Measurements from ENCODE around the gene GNE.
"Not testable (repeated sequence)": the region's sequence is repeated elsewhere in the genome, so short reads cannot be mapped to it uniquely, and the experiment has no call there.

The GNE gene

DNA sequence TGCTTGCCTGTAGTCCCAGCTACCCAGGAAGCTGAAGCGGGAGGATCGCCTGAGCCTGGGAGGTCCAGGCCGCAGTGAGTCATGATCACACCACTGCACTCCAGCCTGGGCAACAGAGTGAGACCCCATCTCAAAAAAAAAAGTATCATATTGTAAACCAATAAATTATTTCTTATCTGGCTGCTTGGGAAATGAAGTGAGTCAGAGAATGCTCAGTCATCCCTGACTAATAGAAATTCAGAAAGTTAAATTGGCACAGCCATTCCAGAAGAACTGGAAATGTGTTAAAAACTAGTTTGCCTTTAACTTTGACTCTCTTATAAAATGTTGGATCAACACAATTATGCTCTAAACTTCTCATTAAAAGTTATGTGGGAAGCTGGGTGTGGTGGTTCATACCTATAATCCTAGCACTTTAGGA is 9.8 kb upstream of the GNE start:
- DNase-seq (ENCODE audit: low read depth) = no peak

DNA sequence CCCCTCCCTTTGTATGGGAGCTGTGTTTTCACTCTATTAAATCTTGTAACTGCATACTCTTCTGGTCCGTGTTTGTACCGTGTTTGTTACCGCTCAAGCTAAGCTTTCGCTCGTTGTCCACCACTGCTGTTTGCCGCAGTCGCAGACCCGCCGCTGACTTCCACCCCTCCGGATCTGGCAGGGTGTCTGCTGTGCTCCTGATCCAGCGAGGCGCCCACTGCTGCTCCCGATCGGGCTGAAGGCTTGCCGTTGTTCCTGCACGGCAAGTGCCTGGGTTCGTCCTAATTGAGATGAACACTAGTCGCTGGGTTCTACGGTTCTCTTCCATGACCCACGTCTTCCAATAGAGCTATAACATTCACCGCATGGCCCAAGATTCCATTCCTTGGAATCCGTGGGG is 6.6 kb upstream of the GNE start:
- DNase-seq (ENCODE audit: low read depth) = no peak

DNA sequence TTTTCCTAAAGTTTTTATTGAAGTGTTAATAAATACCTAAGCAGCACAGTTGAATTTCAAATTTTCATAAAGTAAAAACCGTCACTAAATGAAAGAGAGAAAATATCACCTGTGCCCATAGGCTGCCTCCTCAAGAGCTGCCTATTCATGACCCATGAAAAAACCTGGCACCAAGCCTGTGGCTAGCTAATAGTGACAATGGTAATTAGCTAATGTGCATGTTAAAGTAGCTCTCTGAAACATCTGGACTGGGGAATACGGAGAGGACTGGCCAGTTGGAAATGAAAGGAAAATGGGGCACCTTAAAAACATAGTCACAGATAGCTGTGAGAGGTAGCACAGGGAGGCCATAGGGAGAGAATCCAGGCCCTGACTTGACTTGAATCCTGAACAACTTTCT is 5.4 kb upstream of the GNE start:
- no peak for DNase-seq (ENCODE audit: low read depth)

DNA sequence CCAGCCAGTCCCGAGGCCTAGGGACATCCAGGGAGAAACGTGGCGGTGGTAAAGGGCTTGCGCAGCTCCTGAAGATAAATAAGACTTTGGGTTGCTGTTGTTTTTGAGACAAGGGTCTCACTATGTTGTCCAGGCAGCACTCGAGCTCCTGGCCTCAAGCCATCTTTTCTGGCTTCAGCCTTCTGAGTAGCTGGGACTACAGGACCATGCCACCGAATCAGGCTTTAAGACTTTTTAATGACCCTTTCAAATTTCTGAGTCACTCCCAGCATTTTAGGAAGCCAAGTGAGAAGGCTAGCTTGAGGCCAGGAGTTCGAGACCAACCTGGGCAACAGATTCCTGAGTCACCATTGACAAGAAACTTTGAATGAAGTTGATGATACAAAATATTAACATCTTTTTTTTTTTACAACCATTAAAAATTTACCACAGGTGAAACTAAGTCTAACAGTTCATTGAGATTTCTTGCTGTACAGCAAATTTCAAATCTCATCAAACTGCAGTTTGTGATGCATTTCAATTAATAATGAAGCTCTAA is 817 bp upstream of the GNE start:
- DNase-seq (ENCODE audit: low read depth) = no peak

DNA sequence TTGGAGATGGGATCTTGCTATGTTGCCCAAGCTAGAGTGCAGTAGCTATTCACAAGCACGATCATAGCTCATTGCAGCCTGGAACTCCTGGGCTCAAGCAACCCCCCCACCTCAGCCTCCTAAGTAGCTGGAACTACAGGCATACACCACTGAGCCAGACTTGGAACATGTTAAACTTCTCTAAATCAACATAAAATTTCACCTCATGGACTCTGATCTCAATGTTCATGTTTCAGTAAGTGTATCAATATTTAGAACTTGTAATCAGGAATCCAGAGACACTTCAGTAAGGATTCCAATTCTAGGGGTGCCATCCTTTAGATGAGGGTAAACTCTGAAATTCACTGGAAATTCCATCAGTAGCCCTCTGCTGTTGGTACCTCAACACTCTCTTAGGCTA is 6.8 kb downstream of the GNE start:
- DNase-seq (ENCODE audit: low read depth) = no peak

DNA sequence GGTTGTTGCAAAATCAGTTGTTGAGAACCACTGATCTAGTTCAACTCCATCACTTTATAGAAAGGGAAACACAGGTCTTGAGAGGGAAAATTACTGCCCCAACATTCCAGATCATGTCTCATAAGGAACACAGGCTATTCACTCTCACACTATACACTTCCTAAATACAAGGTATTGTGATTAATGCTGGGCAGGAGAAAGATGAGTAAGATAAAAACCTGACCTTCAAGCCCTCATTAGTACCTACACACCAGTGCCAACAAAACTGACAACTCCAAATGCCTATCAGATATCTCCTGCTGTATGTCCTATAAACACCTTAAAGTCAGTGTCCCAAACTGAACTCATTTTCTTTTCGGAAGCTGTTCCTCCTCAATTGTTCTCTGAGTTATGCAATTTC is 8.2 kb downstream of the GNE start:
- DNase-seq (ENCODE audit: low read depth) = no peak

DNA sequence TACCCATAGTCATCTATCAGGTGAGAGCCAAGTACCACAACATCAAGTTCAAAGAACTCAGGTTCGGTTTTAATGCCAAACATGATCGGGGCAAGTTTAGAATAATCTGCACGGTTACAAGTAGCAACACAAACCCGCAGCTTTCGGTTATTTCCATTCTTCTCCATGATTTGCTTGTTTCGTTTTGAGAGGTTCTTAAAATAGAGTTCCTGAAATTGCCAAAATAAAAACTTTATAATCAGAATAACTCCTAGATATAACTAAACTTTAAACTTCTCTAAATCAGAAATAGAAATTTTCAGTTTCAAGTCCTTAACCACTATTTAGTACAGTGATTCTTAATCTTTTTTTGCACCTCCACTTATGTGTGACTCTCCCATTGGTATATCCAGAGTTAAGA is 9.1 kb downstream of the GNE start:
- no peak for DNase-seq (ENCODE audit: low read depth)

DNA sequence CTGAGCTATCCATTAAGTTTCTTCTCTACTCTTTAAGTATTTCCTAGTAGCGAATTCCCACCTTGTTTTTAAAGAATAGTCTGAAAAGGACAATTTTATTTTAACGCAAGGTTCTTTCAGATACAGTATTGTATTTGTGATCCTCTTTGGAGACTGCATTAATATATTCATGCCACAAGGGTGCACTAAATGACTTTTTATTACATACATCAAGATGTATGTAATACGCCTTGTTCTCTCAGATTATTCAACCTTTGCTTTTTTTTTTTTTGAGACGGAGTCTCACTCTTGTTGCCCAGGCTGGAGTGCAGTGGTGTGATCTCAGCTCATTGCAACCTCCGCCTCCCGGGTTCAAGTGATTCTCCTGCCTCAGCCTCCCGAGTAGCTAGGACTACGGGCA is 10.2 kb downstream of the GNE start:
- DNase-seq (ENCODE audit: low read depth) = not testable (repeated sequence)

DNA sequence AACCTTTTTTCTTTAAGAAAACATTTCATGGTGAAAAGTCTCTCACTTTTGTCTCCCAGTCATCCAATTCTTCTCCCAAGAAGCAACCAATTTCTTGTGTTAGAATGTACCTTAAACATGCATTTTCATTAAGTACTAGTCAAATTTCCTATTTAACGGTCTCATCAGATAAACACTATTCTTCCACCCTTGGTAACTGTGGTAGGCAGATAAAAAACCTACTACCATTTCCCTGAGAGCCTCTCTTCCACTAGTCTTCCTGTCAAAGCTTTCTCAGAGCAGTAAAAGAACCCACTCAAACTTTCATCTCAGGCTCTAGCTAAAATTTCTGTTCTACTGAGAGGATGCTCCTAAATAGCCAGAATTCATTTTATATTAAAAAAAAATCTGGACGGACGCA is 10.9 kb downstream of the GNE start:
- no peak for DNase-seq (ENCODE audit: low read depth)

DNA sequence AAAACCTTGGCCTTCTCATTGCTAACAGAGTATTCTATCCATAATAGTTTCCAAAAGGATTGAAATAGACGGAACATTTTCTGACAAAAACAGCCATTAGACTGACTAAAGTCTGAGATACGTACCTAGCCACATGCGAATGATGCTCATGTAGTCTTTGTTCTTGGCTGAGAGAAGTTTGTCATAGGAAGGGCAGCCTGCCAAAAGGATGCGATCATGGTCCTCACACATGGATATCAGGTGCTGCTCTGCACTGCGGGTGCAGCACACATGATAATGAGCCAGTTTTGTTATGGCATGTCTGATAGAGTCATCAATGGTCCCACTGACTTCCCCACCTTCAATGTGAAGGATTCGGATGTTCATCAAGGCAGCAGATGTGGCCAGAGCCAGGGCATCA is 12.3 kb downstream of the GNE start:
- DNase-seq (ENCODE audit: low read depth) = no peak

DNA sequence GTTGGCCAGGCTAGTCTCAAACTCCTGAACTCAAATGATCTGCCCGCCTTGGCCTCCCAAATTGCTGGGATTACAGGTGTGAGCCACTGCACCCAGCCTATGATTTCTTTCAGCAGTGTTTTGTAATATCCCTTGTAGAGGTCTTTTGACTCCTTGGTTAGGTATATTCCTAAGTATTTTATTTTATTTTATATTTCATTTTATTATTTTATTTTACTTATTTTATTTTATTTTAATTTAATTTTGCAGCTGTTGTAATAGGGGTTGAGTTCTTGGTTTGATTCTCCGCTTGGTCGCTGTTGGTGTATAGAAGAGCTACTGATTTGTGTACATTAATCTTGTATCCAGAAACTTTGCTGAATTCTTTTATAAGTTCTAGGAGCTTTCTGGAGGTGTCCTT is 18.6 kb downstream of the GNE start:
- DNase-seq (ENCODE audit: low read depth) = not testable (repeated sequence)

DNA sequence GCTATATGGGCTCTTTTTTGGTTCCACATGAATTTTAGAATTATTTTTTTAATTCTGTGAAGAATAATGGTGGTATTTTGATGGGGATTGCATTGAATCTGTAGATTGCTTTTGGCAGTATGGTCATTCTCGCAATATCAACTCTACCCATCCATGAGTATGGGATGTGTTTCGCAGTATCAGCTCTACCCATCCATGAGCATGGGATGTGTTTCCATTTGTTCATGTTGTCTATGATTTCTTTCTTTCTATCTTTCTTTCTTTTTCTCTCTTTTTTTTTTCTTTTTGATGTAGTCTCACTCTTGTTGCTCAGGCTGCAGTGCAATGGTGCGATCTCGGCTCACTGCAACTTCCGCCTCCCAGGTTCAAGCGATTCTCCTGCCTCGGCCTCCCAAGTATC is 19.0 kb downstream of the GNE start:
- not testable (repeated sequence) for DNase-seq (ENCODE audit: low read depth)

DNA sequence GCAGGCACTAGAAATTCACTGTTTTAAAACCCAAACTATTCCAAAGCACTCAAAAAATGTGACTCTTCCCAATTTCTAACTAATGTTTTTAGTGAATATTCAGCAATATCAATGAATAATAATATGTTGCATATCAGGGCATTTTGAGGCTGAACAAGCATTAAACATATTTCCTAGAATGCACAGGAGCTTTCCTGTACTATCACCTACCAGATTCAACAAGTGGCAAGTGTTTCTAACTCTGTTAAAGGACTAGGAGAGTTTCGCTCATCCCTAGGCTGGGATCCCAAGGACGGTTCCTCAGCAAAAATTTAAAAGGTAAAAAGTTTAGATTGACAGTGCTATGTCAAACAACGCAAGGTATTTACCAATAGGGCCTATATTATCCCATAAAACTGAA is 21.0 kb downstream of the GNE start:
- DNase-seq (ENCODE audit: low read depth) = no peak

DNA sequence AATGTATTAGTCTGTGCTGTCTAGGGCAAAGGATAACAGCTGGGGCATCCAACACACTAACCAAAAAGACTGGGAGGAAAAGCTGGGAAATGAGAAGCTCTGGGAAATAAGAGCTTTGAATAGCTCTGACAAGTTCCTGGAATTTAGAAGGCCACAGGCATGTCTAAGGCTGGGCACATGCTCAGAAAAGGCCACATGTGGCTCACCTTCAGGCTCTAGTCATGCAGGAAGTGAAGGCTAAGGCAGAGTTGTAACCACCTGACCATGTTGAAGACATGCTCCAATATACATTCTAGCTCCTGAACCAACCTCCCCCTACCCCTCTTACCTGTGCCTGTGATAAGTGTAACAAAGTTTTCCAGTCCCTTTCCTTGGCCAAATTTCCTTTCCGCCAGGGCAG is 35.8 kb downstream of the GNE start:
- no peak for DNase-seq (ENCODE audit: low read depth)

DNA sequence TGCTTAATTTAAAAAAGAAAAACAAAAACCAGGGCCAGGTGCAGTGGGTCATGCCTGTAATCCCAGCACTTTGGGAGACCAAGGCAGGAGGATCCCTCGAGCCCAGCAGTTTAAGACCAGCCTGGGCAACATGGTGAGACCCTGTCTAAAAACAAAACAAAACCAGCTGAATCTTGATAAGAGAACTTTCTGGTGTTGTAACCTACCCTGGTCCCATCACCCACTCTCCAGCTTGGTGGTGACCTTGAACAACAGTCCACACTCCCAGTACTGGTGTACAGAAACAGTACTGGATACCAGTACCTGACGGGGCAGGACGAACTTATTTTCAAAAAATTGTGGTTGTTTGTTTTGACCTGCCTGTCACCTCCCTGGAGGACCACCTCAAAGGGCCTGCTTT is 36.6 kb downstream of the GNE start:
- DNase-seq (ENCODE audit: low read depth) = no peak

DNA sequence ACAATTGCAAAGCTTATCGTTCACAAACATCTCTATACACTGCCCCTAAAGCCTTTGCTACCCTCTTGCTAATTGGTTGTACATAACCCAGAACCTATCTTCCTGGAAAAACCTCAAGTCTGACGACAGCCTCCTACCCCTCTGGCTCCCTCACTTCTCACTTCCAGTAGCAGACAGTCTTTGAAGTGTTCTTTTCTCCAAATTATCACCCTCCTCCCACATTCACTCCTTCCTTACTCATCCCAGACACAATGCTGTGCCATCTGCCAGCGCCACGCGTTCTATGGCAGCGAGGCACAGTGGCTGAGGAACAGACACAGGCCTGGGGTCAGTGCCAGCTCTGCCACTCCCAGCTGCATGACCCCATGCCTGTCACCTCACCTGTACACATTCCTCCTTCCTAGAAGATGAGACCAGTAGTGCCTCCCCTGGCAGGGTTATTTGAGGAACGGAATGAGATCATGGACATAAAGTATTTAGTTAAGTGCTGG is 39.8 kb downstream of the GNE start:
- no peak for DNase-seq (ENCODE audit: low read depth)

DNA sequence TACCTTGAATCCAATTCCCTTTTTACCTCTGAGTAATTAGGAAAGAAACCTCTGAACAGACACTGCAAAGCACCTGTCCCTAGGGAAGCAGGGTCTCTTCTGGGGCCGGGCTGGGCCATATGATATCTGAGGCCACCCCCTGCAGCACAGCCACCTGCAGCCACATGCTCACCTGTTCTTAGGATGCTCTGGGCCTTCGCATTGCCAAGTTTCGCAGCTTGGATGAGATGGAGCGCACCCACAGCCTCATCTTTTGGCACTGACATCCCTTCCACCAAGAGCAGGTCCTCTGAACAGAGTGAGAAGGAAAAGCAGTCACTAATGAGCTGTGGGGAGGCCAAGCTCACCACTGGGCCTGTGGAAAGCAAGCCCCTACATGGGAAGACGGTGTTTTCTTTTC is 40.2 kb downstream of the GNE start:
- DNase-seq (ENCODE audit: low read depth) = no peak

DNA sequence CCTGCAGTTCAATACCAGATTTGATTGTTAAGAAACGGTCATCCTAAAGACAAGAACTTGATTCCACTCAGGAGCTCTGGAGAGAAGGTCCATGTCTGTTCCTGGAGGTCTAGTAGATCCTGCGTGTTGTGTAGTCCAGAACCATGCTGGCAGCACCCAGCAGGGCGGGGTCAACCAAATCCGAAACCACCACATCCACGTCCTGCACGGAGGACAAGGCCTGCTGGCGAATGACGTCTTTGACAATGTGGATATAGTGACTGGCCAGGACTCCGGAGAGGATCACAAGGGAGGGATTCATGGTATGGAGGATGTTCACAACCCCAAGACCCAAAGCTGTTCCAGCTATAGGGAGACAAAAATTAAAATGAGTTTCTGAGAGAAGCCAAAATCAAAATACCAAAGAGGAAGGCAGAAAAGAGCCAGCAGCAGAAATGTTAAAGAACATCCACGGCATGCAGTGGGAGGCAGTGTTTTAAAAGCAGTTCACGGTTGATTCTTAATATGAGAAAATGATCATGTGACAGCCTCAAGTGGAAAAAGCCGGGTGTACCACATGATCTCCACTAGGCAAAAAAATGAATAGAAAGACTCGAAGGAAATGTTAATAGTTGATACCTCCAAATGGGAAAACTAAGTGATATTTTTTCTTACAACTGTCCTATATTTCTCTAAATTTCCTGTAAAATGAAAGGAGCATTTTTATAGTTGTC is 40.8 kb downstream of the GNE start:
- no peak for DNase-seq (ENCODE audit: low read depth)

DNA sequence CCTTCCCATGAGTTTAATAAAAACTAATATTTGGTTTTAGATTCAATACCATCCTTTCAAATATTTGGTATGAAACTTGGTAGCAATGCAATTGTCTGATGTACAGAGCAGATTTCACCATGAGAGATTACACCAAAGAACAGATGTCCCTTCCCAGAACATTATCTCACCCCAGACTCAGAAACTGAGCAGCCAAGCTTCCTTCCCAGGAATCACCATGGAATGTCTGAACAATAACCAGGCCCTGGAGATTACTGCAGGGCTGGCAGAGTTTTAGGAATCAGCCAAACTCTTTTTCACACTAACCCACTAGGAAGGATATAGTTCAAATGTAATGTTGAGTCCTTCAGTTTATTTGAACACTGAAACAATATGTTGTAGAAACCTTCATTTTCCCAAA is 43.7 kb downstream of the GNE start:
- DNase-seq (ENCODE audit: low read depth) = no peak

DNA sequence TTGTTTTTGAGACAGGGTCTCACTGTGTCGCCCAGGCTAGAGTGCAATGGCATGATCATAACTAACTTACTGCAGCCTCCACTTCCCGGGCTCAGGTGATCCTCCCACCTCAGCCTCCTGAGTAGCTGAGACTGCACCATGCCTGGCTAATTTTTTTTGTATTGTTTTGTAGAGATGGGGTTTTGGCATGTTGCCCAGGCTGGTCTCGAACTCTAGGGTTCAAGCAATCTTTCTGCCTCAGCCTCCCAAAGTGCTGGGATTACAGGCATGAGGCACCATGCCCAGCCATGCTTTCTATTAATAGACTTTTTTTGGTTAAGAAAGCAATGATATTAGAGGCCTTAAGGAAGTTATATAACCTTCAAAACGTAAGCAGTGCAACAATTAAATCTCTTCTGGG is 44.3 kb downstream of the GNE start:
- DNase-seq (ENCODE audit: low read depth) = no peak

DNA sequence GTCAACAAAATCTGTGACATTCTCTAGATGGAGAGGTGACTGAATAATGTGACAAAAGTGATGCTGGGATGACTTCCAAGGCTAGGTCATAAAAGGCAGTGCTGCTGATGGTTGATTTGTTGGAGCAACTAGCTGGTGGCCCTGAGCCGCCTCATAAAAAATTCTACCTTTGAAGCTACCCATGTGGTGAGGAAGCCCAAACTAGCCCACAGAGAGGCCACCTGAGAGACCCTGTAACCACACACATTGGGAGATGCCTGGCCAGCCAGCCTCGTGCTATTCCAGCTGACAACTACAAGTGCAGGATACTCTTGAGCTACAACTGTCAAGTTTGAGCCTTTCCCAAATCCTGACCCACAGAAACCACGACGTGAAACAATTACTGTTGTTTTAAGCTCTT is 44.9 kb downstream of the GNE start:
- no peak for DNase-seq (ENCODE audit: low read depth)

DNA sequence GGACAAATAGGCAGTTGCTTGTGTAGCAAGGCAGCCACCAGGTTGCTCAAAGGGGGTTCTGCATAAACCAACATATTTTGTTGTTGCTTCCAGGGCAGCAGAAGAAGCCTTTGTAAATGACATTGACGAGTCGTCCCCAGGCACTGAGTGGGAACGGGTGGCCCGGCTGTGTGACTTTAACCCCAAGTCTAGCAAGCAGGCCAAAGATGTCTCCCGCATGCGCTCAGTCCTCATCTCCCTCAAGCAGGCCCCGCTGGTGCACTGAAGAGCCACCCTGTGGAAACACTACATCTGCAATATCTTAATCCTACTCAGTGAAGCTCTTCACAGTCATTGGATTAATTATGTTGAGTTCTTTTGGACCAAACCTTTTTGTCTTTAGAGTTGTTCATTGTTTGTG is 46.7 kb downstream of the GNE start:
- no peak for DNase-seq (ENCODE audit: low read depth)

DNA sequence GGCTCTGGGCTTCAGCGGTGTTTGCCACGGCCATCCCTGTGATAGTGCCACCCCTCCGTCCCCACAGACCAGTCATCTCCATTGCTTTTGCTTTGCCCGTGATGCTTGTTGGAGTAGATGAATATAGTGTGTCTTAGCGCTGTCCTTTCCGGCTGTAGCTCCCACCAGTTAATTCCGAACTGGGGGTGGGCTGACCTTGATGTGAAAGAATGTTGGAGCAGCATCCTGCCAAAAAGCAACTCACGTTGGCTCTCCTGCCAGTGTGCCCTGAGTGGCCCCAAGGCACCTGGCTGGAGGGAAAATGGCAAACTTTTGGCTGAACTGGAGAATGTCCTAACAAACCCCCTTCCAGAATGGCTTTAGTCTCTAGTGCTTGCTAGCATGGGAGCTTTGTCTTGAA is 47.5 kb downstream of the GNE start:
- no peak for DNase-seq (ENCODE audit: low read depth)

DNA sequence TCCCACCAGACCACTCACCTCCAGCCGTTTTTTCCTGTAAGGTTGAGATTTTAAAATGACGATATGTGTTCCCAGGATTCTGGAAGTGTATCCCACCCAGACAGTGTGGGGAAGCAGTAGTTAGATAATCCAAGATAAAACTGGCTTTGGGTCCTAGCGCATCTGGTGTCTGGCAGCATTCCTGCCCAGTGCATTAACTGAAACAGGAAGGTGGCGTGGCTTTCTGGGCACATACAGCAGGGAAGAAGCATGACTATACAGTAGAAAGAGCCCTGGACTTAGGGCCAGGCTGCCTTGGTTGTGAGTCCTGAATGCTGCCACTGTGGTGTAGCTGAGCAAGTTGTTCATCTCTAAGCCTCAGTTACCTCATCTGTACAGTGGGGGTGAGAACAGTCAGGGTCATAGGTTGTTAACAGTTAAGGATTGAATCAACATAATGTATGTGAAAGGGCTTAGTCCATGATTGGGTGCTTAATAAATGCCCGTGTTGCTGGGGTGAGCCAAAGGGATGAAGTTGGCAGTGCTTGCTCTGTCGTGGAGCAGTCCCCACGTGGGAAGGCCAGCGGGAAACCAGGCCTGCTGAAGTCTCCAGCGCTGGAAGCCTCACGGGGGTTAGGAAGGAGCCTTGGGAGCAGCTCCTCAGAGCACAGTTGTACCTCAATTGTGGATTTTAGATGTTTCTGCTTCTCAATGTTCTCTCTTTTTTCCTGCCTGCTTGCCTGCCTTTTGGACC is 49.6 kb downstream of the GNE start:
- DNase-seq (ENCODE audit: low read depth) = no peak

All from T-helper 22 cell (primary cell).